GM21528 (cell line): ENCODE results near the gene ASCL2.
"Not testable (repeated sequence)": the region's sequence is repeated elsewhere in the genome, so short reads cannot be mapped to it uniquely, and the experiment has no call there.

Experiments used
- ATAC-seq: cut with Tn5 transposase; IDR thresholded peaks from one replicate; pipeline ENCODE4 v1.9.1; 2021; ENCODE audit warnings: mild to moderate bottlenecking, moderate library complexity; ENCODE audit not compliant: unreplicated experiment, low FRiP score

The ASCL2 gene

GRCh38 chr11:2298795-2299761 lies 28.7 kb upstream of the ASCL2 start:
- no peak for ATAC-seq

- ATAC-seq: no peak
These were observed 27.9 kb upstream of the ASCL2 start for GRCh38 chr11:2298131-2298794.

- ATAC-seq: no peak
These were observed 27.2 kb upstream of the ASCL2 start for GRCh38 chr11:2297623-2298030.

- no peak for ATAC-seq
These were observed 26.7 kb upstream of the ASCL2 start for GRCh38 chr11:2296913-2297622.

GRCh38 chr11:2295971-2296912 lies 25.9 kb upstream of the ASCL2 start:
- no peak for ATAC-seq

GRCh38 chr11:2294926-2295290 lies 24.5 kb upstream of the ASCL2 start:
- ATAC-seq: no peak

- ATAC-seq: no peak
These were observed 23.9 kb upstream of the ASCL2 start for GRCh38 chr11:2293984-2294925.

- ATAC-seq: no peak
These were observed 23.2 kb upstream of the ASCL2 start for GRCh38 chr11:2293531-2293971.

GRCh38 chr11:2290351-2290841 lies 20.0 kb upstream of the ASCL2 start:
- no peak for ATAC-seq

- no peak for ATAC-seq
These were observed 19.5 kb upstream of the ASCL2 start for GRCh38 chr11:2289859-2290258.

- ATAC-seq: no peak
These were observed 19.0 kb upstream of the ASCL2 start for GRCh38 chr11:2289350-2289749.

GRCh38 chr11:2287091-2287490 lies 16.7 kb upstream of the ASCL2 start:
- ATAC-seq: no peak

GRCh38 chr11:2286350-2286749 lies 16.0 kb upstream of the ASCL2 start:
- ATAC-seq: not testable (repeated sequence)

- no peak for ATAC-seq
These were observed 9.8 kb upstream of the ASCL2 start for GRCh38 chr11:2280208-2280607.

GRCh38 chr11:2277933-2278523 lies 7.6 kb upstream of the ASCL2 start:
- ATAC-seq: no peak

GRCh38 chr11:2277008-2277346 lies 6.6 kb upstream of the ASCL2 start:
- no peak for ATAC-seq

GRCh38 chr11:2276280-2277007 lies 6.1 kb upstream of the ASCL2 start:
- ATAC-seq: no peak
